Immature natural killer cell (primary cell): ENCODE measurements around the gene NAXD. TPM values are rescaled to one million over a fixed set of nuclear protein-coding genes. Genes with fewer than 3 reads are reported as not detected.
"Not testable (repeated sequence)": the region's sequence is repeated elsewhere in the genome, so short reads cannot be mapped to it uniquely, and the experiment has no call there.

Experiments
- DNase-seq, 3 donors: peaks; one replicate each; pipeline ENCODE4 v3.0.0; 2022; ENCODE audit warnings: mixed read lengths in 1 of 3
- H3K27ac Mint-ChIP-seq, 6 donors: one replicate each; pipeline ENCODE4 v1.8.0; 2020; ENCODE audit warnings: mixed read lengths in 6 of 6, mild to moderate bottlenecking in 5 of 6, inconsistent platforms in 4 of 6, moderate library complexity in 3 of 6
- H3K27me3 Mint-ChIP-seq, 3 donors: one replicate each; pipeline ENCODE4 v1.8.0; 2020 to 2021; ENCODE audit warnings: low read depth in 3 of 3, mild to moderate bottlenecking in 3 of 3, mixed read lengths in 3 of 3, moderate library complexity in 3 of 3, inconsistent platforms in 1 of 3
- H3K36me3 Mint-ChIP-seq, 3 donors: one replicate each; pipeline ENCODE4 v1.8.0; 2020; ENCODE audit warnings: mixed read lengths in 3 of 3, inconsistent platforms in 2 of 3, mild to moderate bottlenecking in 2 of 3
- H3K4me1 Mint-ChIP-seq, 2 donors: one replicate each; pipeline ENCODE4 v1.8.0; 2020; ENCODE audit warnings: inconsistent platforms in 2 of 2, mild to moderate bottlenecking in 2 of 2, mixed read lengths in 2 of 2, moderate library complexity in 1 of 2
- H3K4me3 Mint-ChIP-seq, 5 donors: one replicate each; pipeline ENCODE4 v1.8.0; 2020; ENCODE audit warnings: mild to moderate bottlenecking in 5 of 5, mixed read lengths in 5 of 5, inconsistent platforms in 3 of 5, moderate library complexity in 3 of 5
- H3K9me3 Mint-ChIP-seq, 6 donors: one replicate each; pipeline ENCODE4 v1.8.0; 2020; ENCODE audit warnings: mild to moderate bottlenecking in 6 of 6, mixed read lengths in 6 of 6, inconsistent platforms in 4 of 6, moderate library complexity in 3 of 6
- polyA plus RNA-seq, 3 donors: library from polyadenylated mRNA; unstranded; fragments of 300-500 nt; fragmentation: Illumina TruSeq; gene quantifications; one replicate each; pipeline ENCODE4 v1.2.3, GENCODE V29; 2021

Gene NAXD
- polyA plus RNA-seq, 3 donors from 2014 or later, result 4.4 to 13.4 (median 7.7) TPM

DNA sequence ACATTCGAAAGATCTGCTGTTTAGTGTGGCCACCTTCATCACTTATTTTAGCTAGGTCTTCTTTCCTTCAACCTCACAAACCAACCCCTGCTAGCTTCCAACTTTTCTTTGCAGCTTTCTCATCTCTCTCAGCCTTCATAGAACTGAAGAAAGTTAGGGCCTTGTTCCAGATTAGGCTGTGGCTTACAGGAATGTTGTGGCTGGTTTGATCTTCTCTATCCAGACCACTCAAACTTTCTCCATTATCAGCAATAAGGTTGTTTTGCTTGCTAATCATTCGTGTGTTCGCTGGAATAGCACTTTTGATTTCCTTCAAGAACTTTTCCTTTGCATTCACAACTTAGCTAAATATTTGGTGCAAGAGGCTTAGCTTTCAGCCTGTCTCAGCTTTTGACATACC, 45.9 kb downstream of the NAXD start:
- H3K9me3 Mint-ChIP-seq, result no peaks in the 10 kb centered on the region
- peaks cover 26 to 33% of the 10 kb centered on the region in 2 donors for H3K4me1 Mint-ChIP-seq
- no peak overlapping the region for H3K27ac Mint-ChIP-seq
- H3K27me3 Mint-ChIP-seq, result peaks cover 0 to 1% (median 0%) of the 10 kb centered on the region in 3 donors
- no peak for DNase-seq
- H3K36me3 Mint-ChIP-seq, result peaks cover 16 to 59% (median 44%) of the 10 kb centered on the region in 3 donors
- no peak overlapping the region for H3K4me3 Mint-ChIP-seq

DNA sequence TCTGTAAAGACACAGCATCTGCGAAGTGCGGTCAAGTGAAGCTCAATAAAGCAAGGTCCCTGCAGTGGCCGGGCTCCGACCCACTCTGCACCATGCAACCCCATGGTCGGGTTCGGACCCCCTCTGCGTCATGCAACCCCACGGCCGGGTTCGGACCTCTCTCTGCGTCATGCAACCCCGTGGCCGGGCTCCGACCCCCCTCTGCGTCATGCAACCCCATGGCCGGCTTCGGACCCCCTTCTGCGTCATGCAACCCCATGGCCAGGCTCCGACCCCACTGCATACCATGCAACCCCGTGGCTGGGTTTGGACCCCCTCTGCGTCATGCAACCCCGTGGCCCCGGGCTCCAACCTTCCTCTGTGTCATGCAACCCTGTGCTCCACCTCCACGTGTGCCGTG, 46.7 kb downstream of the NAXD start:
- peaks cover 20 to 64% (median 50%) of the 10 kb centered on the region in 3 donors for H3K36me3 Mint-ChIP-seq
- peaks cover 0 to 1% (median 0%) of the 10 kb centered on the region in 3 donors for H3K27me3 Mint-ChIP-seq
- H3K4me3 Mint-ChIP-seq, result no peak overlapping the region
- peaks cover 21 to 31% of the 10 kb centered on the region in 2 donors for H3K4me1 Mint-ChIP-seq
- no peak for DNase-seq
- H3K27ac Mint-ChIP-seq, result no peak overlapping the region
- H3K9me3 Mint-ChIP-seq, result no peaks in the 10 kb centered on the region

DNA sequence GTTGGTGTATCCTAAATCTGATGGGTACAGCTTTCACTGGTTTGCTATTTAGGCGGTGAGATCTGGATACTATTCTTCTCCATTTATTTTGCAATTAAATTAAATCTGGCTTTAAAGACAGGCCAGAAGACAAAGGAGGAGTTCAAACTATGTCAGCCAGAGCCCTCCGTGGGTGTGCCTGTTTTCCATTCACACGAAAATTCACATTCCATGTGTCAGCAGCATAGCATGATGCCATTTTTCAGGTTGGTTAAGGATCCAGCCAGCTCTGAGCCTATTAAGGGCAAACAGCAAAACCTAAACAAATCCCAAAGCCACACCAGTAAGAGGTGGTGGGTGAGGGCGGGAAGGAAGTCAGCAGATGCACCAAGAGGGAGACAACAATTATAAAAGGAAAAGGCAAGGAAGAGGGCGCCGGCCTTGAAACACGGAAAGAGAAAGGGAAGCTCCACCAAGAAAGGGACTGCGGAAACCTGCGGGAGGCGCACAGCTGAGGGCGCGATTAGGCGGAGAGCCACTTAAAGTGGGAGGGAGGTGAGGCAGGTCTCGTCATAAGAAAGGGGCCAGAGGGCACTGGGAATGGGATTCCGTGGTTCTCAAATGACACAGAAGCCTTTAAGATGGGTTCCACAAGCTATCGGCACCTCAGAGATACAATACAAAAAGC, 47.6 kb downstream of the NAXD start:
- H3K27me3 Mint-ChIP-seq, result peaks cover 0 to 1% (median 0%) of the 10 kb centered on the region in 3 donors
- peaks cover 12 to 22% of the 10 kb centered on the region in 2 donors for H3K4me1 Mint-ChIP-seq
- H3K27ac Mint-ChIP-seq, result no peak overlapping the region
- no peak for DNase-seq
- H3K36me3 Mint-ChIP-seq, result peaks cover 27 to 67% (median 48%) of the 10 kb centered on the region in 3 donors
- no peak overlapping the region for H3K4me3 Mint-ChIP-seq
- no peaks in the 10 kb centered on the region for H3K9me3 Mint-ChIP-seq

DNA sequence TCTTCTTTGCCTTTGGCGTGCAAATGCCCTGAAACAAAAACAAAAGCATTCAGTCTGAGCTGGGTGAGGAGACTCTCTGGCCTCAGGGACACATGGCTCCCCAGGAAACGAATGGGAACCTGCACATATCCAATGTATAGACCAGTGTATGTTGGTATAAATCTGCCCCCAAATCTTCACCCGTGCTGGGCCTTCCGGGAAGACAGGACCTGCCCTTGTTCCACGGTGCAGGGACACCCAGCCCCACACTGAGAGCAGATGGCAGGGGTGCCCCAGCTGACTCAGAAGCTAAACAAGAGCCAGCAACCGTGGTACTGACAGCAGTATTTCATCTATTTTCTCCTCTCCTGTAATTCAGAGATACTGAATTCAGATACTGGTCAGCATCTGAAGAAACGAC, 48.1 kb downstream of the NAXD start:
- Mint-ChIP-seq H3K27me3 (peaks cover 0 to 1% (median 0%) of the 10 kb centered on the region in 3 donors), H3K9me3 (no peaks in the 10 kb centered on the region), H3K4me3 (no peak overlapping the region), H3K27ac (peak overlapping the region in 1 of 6 donors; percentile 8), H3K4me1 (peaks cover 7 to 17% of the 10 kb centered on the region in 2 donors), H3K36me3 (peaks cover 27 to 61% (median 43%) of the 10 kb centered on the region in 3 donors)
- no peak for DNase-seq

DNA sequence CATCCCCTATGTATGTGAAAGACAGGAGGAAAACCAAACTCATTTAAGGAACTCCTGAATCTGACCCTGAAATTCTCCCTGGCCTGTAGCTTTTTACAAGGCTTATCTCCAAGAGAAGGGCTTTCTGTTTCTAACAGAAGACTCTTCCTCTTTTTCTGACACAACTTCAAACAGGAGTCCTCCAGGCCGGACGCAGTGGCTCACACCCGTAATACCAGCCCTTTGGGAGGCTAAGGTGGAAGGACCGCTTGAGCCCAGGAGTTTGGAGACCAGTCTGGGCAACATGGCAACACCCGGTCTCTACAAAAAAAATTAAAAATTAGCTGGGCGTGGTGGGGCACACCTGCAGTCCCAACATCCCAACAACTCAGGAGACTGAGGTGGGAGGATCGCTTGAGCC, 48.7 kb downstream of the NAXD start:
- Mint-ChIP-seq H3K36me3 (peaks cover 27 to 65% (median 41%) of the 10 kb centered on the region in 3 donors), H3K27ac (no peak overlapping the region), H3K4me3 (no peak overlapping the region), H3K9me3 (no peaks in the 10 kb centered on the region), H3K4me1 (peaks cover 4 to 13% of the 10 kb centered on the region in 2 donors), H3K27me3 (peaks cover 0 to 1% (median 0%) of the 10 kb centered on the region in 3 donors)
- DNase-seq, result no peak

DNA sequence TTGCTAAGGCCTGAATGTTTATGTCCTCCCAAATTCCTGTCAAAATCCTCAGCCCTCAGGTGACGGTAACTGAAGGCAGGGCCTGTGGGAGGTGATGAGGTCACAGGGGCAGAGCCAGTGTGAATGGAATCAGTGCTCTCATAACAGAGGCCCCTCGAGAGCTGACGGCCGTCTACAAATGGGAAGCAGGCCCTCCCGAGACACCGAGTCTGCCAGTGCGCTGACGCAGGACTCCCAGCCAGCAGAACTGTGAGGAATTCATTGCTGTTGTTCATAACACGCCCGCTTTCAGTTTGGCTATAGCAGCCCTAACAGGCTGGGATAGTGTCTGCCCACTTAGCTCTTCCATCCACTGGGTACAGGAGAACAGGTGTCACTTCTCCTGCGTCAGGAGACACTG, 49.3 kb downstream of the NAXD start:
- Mint-ChIP-seq H3K9me3 (no peaks in the 10 kb centered on the region), H3K27me3 (peaks cover 0 to 1% (median 0%) of the 10 kb centered on the region in 3 donors), H3K36me3 (peaks cover 27 to 67% (median 39%) of the 10 kb centered on the region in 3 donors), H3K27ac (no peak overlapping the region), H3K4me3 (no peak overlapping the region), H3K4me1 (peaks cover 0 to 7% of the 10 kb centered on the region in 2 donors)
- no peak for DNase-seq

DNA sequence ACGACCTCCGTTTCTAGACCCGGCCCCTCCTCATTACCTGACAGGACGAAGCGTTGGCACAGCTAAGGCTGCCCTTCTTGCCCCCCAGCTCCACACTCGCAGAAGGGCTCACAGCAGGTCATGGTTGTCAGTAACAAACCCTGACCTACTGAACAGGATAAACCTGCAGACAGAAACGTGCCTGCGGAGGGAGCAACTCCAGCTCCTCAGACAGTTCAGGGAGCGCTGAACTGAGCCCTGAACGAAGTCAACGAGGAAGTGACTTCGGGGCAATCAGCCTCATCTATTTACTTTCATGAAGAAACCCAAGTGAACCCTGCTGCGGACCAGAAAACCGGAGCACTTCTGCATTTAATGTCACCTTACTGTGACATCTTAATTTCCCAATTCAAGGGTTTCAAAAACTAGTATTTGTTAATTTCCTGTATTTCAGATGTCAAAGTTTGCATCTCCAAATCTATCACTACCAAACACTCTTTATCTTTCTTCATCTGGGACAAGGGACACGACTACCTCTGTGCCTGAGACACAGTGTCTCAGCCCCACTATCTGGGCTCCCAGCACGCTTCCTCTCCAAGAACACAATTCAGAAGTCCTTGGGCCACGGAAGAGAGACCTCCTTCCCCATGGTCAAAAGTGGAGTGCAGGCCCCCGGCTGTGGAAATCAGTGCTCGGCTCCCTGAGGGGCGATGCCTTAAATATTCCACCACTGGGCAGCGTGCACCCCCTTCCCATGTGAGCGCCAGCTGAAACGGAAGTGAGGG, 50.3 kb downstream of the NAXD start:
- DNase-seq, result no peak
- H3K36me3 Mint-ChIP-seq, result peaks cover 22 to 69% (median 35%) of the 10 kb centered on the region in 3 donors
- no peak overlapping the region for H3K27ac Mint-ChIP-seq
- H3K4me3 Mint-ChIP-seq, result no peak overlapping the region
- peaks cover 0 to 1% (median 0%) of the 10 kb centered on the region in 3 donors for H3K27me3 Mint-ChIP-seq
- peaks cover 0 to under 1% of the 10 kb centered on the region in 2 donors for H3K4me1 Mint-ChIP-seq
- no peaks in the 10 kb centered on the region for H3K9me3 Mint-ChIP-seq

DNA sequence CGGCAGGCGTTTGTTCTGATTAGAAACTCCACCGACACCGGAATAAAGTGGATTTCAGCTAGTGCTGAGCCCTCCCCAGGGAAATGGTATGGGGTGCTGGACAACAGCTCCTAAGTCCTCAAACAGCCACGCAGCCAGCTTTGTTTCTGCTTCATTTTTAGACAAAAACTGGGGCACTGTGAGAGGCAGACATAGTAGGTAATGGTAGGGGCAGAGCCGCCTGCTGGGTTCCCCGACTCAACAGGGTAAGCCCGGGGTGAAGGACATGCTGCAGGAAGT, 50.8 kb downstream of the NAXD start:
- Mint-ChIP-seq H3K4me1 (peaks cover 0 to 6% of the 10 kb centered on the region in 2 donors), H3K4me3 (no peak overlapping the region), H3K27me3 (peaks cover 0 to 3% (median 0%) of the 10 kb centered on the region in 3 donors), H3K9me3 (no peaks in the 10 kb centered on the region), H3K36me3 (peaks cover 22 to 70% (median 37%) of the 10 kb centered on the region in 3 donors), H3K27ac (no peak overlapping the region)
- DNase-seq, result no peak

DNA sequence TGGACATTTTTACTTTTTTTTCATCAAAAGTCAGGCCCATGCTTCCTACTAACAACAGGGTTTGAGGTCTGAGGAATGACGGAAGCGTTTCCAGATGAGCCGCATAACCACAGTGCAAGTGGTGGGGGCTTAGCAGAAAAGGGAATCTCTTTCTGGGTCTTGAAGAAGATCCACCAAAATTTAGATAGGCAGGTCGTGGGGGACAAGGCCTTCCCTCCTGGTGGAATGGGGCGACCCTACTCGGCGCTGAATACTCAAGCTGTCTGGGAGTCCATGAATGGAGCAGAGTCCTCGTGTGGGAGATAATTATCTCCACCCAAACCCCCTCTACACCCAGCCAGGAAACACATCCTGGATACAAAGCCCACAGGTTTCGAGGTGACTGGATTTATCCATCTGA, 53.7 kb downstream of the NAXD start:
- no peaks in the 10 kb centered on the region for H3K9me3 Mint-ChIP-seq
- H3K4me3 Mint-ChIP-seq, result no peak overlapping the region
- DNase-seq, result no peak
- H3K27me3 Mint-ChIP-seq, result peaks cover 0 to 3% (median 0%) of the 10 kb centered on the region in 3 donors
- H3K36me3 Mint-ChIP-seq, result peaks cover 12 to 55% (median 27%) of the 10 kb centered on the region in 3 donors
- H3K27ac Mint-ChIP-seq, result no peak overlapping the region
- H3K4me1 Mint-ChIP-seq, result peaks cover 4 to 23% of the 10 kb centered on the region in 2 donors

DNA sequence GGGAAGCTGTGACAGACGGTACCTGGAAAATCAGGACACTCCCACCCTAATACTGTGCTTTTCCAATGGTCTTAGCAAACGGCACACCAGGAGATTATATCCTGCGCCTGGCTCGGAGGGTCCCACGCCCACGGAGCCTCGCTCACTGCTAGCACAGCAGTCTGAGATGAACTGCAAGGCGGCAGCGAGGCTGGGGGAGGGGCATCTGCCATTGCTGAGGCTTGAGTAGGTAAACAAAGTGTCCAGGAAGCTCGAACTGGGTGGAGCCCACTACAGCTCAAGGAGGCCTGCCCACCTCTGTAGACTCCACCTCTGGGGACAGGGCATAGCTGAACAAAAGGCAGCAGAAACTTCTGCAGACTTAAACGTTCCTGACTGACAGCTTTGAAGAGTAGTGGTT, 54.5 kb downstream of the NAXD start:
- Mint-ChIP-seq H3K4me1 (peaks cover 4 to 23% of the 10 kb centered on the region in 2 donors), H3K36me3 (peaks cover 12 to 61% (median 32%) of the 10 kb centered on the region in 3 donors)
- H3K27me3 Mint-ChIP-seq, DNase-seq, H3K9me3 Mint-ChIP-seq, H3K4me3 Mint-ChIP-seq, H3K27ac Mint-ChIP-seq: not testable (repeated sequence)

DNA sequence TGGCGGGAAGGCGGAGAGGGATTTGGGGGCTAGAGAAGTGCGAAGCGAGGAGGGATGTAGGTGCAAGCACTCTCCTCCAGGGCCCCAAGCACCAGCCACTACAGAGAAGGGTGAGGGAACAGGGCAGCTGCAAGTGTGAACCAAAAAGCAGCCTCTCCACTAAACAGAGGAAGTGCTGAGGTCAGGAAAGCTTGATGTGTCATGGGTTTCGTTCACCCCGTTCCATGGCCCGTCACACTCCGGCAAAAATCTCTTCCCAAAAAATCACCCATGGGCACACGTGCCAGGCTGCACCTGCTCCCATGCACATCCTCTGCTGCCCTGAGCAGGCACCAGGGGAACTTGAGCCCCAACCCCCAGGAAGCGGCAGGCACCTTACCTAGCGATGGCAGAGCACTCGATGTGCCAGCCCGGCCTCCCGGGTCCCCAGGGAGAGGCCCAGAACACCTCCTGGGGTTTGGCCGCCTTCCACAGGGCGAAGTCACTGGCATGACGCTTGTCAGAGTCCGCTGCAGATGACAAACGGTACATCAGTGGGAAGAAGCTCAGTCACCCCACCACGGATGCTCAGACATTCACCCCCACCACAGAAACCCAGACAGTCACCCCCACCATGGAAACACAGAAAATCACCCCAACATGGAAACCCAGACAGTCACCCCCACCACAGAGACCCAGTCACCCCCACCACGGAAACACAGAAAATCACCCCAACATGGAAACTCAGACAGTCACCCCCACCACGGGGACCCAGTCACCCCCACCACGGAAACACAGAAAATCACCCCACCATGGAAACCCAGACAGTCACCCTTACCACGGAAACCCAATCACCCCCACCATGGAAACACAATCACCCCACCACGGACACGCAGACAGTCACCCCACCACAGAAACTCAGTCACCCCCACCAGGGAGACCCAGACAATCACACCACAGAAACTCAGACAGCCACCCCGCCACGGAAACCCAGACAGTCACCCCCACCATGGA, 61.5 kb downstream of the NAXD start:
- peak; percentile 61 to 72 (median 62) for DNase-seq
- peaks cover 8 to 16% (median 8%) of the 10 kb centered on the region in 3 donors for H3K27me3 Mint-ChIP-seq
- H3K36me3 Mint-ChIP-seq, result peaks cover 13 to 42% (median 18%) of the 10 kb centered on the region in 3 donors
- H3K4me1 Mint-ChIP-seq, result peaks cover 22 to 42% of the 10 kb centered on the region in 2 donors
- peak overlapping the region; percentile 73 to 96 (median 90) for H3K27ac Mint-ChIP-seq
- H3K4me3 Mint-ChIP-seq, result peak overlapping the region; percentile 5 to 82 (median 74)
- H3K9me3 Mint-ChIP-seq, result no peaks in the 10 kb centered on the region

DNA sequence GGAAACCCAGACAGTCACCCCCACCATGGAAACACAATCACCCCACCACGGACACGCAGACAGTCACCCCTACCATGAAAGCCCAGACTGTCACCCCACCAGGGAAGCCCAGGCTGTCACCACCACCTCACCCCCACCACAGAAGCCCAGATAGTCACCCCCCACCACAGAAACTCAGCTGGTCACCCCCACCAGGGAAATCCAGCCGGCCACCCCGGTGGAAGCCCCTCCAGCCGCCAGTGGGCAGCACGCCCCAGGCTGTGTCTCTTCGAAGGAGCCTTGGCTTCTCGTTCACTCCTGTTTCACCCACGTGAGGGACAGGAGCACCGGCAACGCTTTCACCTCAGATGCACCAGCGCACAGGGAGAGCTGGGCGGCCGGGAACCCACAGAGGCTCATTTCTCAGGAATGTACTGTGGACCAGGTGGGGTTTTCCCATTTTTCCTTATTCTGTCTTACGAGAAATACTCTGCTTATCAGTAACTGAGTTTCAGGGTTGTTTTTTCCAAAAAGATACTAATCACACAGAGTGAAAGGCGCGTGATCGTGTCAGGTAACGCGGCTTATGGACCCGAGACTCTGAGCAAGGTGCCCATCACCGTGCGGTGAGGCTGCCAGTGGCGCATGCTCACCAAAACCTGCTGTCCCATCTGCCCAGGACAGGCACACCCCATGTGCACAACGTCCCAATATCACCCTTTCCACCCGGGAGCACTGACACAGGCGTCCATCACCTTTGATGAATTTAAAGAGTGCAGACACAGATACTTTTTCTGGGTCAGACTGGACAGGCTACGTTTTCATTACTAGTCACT, 62.6 kb downstream of the NAXD start:
- Mint-ChIP-seq H3K36me3 (peaks cover 9 to 43% (median 22%) of the 10 kb centered on the region in 3 donors), H3K27ac (peak overlapping the region; percentile 12 to 83 (median 64)), H3K4me1 (peaks cover 18 to 32% of the 10 kb centered on the region in 2 donors), H3K4me3 (peak overlapping the region in 2 of 5 donors; percentile 0 to 17), H3K9me3 (no peaks in the 10 kb centered on the region), H3K27me3 (peaks cover 8 to 16% (median 8%) of the 10 kb centered on the region in 3 donors)
- peak; percentile 52 to 61 (median 55) for DNase-seq
